GM12891 (cell line): ENCODE data around the gene ZNF664.

Experiments used
- DNase-seq: peaks from one replicate; pipeline ENCODE4 v3.0.0; 2011; ENCODE audit warnings: low spot score; ENCODE audit not compliant: insufficient read length
- FAIRE-seq: peaks from 2 replicates; lab custom pipeline; 2011; peaks lifted over from hg19 to GRCh38; lab: Jason Lieb, UNC
- PAX5 ChIP-seq: IDR thresholded peaks from 2 replicates; pipeline ENCODE4 v1.6.1; 2011; ENCODE audit warnings: low read length, moderate library complexity, mild to moderate bottlenecking; ENCODE audit not compliant: insufficient read depth, severe bottlenecking
- POLR2A ChIP-seq: IDR thresholded peaks from 2 replicates; pipeline ENCODE4 v1.6.1; 2011; ENCODE audit warnings: low read depth, low read length, control low read depth
- POLR2AphosphoS5 ChIP-seq: IDR thresholded peaks from 2 replicates; pipeline ENCODE4 v1.6.1; 2011; ENCODE audit warnings: low read depth, low read length, control low read depth
- POU2F2 ChIP-seq: IDR thresholded peaks from 2 replicates; pipeline ENCODE4 v1.6.1; 2011; ENCODE audit warnings: low read depth, mild to moderate bottlenecking, control low read depth, low read length, moderate library complexity
- SPI1 ChIP-seq: IDR thresholded peaks from 2 replicates; pipeline ENCODE4 v1.6.1; 2011; ENCODE audit warnings: low read depth, low read length, control low read depth
- TAF1 ChIP-seq: IDR thresholded peaks from 2 replicates; pipeline ENCODE4 v1.6.1; 2011; ENCODE audit warnings: low read depth, low read length, control low read depth

ZNF664 gene

DNA sequence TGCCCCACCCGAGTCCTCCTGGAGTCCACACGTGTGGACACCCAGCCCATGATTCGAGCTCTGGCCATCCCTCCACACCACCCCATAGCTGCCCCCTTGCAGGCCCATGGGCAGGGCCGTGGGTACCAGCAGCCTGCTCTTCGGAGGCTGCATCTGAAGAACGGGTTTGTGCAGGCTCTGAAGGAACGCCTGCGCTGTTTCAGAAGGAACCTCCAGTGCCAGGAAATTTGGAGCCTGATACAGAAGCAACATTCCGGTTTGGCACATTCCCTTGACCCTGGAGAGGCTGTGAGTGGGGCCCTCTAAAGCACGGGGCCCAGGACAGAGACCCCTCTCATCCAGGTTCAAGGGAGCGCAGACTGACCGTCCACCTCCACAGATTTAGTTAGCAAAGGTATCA is 57.0 kb downstream of the ZNF664 start:
- TF ChIP-seq POLR2A (no peak), POLR2AphosphoS5 (no peak), PAX5 (no peak), POU2F2 (no peak), SPI1 (no peak), TAF1 (no peak)
- FAIRE-seq (no peak), DNase-seq (no peak)

DNA sequence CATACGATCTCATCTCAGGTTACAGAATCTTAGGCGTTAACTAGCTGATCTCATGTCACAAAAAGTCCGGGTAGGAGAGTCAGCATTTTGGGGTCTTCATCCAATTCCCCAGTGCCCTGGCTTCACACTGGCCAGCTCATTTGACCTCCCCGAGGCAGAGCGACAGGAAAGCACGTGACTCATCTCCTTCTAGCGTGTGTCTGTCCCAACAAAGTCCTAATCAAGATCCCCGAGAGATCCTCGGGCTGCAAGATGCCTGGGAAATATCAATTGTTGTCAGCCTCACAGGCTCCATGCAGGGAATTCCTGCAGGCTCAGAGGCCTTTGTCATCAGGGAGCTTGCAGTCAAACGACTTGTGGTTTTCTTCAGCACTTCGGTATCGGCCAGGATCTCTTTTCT is 57.5 kb downstream of the ZNF664 start:
- TF ChIP-seq POLR2A, result no peak
- TF ChIP-seq SPI1, result no peak
- no peak for TF ChIP-seq POU2F2
- no peak for TF ChIP-seq PAX5
- FAIRE-seq, result no peak
- no peak for DNase-seq

DNA sequence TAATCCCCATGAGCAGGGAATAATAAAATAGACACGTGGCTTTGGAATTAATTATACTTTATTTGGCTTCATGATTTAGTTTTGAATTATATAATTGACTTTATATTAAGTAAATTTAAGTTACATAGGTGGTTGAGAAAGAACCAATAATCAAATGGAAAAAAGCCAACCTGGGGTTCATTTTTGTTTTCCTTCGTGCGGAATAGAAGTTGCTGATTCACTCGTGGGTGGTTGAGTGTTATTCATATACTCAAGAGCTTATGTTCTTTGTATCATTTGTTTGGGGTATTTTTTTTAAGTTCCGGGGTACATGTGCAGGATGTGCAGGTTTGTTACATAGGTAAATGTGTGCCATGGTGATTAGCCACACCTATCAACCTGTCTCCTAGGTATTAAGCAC is 58.0 kb downstream of the ZNF664 start:
- TF ChIP-seq POLR2AphosphoS5, result no peak
- no peak for TF ChIP-seq POLR2A
- TF ChIP-seq PAX5, result no peak
- TF ChIP-seq TAF1, result no peak
- no peak for TF ChIP-seq POU2F2
- no peak for TF ChIP-seq SPI1
- DNase-seq, result no peak
- no peak for FAIRE-seq

DNA sequence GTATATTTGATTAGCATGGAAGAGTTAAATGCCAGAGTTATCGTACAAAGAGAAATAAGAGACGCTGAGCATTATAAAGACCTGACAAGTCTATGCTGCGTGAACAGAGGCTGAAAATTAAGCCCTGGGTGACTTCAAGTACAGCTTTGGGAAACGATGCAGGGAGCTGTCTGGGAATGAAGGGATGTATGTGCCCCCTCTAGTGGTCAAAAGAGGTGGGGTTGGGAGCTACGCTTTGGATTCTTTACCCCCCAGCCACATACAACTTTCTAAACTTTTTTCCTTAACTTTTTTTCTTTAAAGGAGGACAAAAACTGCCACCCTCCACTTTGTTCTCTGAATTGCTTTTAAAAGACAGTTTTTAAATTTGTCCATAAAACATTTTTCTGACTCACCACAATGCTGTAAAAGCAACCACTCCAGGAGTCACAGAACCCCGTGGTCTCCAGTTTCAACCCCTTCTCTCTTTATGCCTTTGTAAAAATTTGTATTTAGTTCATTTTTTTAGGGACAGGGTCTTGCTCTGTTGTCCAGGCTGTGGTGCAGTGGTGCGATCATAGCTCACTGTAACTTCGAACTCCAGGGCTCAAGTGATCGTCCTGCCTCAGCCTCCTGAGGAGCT is 59.4 kb downstream of the ZNF664 start:
- DNase-seq (no peak), FAIRE-seq (no peak)
- TF ChIP-seq POLR2A (no peak), POLR2AphosphoS5 (no peak), POU2F2 (no peak), PAX5 (no peak), TAF1 (no peak), SPI1 (no peak)

DNA sequence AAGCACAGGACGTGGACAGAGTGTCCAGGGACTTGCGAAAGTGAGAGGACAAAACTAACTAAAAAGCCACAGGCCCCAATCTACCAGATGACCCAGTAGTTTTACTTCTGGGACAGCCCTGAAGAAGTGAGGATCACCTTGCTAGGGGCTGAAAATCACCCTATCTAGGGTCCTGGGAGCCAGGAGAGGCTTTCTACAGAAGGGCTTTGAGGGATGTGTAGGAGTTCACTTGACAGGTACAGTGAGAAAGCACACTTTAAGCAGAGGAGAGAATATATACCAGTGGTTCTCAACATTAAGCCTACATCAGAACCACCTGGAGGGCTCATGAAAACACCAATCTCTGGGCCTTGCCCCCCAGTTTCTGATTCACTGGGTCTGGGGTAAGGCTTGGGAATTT is 60.8 kb downstream of the ZNF664 start:
- TF ChIP-seq TAF1, result no peak
- TF ChIP-seq POU2F2, result no peak
- TF ChIP-seq POLR2AphosphoS5, result no peak
- no peak for TF ChIP-seq SPI1
- no peak for TF ChIP-seq POLR2A
- TF ChIP-seq PAX5, result no peak
- no peak for DNase-seq
- FAIRE-seq, result no peak

DNA sequence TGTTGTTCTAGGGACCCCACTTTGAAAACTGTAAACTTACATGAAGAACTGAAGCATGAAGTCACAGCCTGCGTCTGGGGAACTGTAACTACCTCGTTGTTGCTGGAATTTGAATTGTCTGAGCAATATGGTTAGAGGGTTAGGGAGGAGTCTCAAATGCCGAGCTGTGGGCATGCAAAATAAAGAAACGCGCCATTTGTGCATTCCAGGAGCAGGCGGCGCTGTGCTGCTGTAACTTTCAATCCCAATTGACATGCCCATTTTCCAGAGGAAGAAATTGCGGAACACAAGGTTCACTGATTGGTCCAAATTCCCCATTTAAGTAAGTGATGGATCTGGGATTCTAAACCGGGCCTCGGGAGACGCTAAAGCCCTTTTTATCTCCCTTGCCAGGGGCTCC is 61.3 kb downstream of the ZNF664 start:
- DNase-seq (no peak), FAIRE-seq (no peak)
- no peak for TF ChIP-seq PAX5
- TF ChIP-seq POLR2AphosphoS5, result no peak
- TF ChIP-seq POLR2A, result no peak
- TF ChIP-seq POU2F2, result no peak
- no peak for TF ChIP-seq SPI1
- TF ChIP-seq TAF1, result no peak

DNA sequence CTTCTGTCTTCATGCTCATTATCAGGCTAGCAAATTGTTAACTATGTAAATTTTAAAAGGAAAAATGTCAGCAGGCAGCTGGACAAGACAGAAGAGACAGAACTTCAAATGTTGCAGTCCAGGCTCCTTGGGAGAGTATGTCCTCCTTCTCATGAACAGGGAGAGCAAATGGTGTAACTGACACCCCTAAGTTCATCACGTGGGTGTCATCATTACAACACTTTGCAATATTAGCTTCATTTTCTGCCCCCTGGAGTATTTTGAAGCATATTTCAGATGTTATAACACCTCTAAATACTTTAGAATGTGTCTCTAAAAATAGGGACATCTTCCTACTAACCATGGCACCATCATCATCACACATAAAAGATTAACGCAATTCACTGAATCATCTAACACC is 62.1 kb downstream of the ZNF664 start:
- TF ChIP-seq SPI1 (no peak), TAF1 (no peak), POU2F2 (no peak), POLR2AphosphoS5 (no peak), PAX5 (no peak), POLR2A (no peak)
- FAIRE-seq (no peak), DNase-seq (no peak)

DNA sequence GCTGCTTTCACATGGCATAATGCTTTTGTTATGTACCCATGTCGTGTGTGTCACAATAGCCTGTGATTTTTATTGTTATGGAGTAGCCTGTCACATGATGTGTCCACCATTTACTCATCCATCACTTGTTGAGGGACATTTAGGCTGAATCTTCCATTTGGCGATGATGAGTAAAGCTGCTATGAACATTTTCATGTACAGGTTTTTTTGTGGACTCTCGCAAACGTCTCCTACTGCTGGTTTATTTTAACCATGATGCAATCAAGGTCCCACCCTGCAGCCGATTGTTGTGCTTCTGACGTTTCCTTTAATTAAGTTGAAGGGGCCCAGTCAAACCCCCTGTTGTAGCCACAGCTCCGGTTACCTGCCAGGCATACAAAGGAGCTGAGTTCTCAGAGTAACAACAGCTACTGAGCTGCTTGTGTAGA is 63.2 kb downstream of the ZNF664 start:
- no peak for DNase-seq
- peak; percentile 59 for FAIRE-seq
- TF ChIP-seq POU2F2 (no peak), POLR2AphosphoS5 (no peak), POLR2A (no peak), PAX5 (no peak), SPI1 (no peak), TAF1 (no peak)

DNA sequence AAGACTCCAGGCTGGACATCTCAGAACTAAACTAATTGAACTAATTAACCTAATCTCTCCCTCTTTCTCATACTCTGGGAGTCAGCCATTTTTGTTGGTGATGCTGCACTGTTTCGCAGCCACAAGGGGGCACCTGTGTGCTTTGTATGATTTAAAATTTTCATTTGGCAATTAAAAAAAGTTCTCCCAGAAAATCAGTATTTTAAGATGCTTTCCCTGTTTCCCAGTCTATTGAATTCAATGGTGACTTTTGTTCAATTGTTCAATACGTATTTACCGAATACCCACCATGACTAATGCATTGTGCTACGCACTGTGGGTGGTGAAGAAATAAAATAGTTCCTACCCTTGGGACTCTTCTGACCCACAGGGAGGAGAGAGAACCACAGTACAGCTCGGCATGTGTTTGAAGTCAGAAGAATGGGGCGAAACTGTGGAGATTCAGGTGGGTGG is 63.7 kb downstream of the ZNF664 start:
- FAIRE-seq (peak; percentile 83), DNase-seq (peak; percentile 45)
- TF ChIP-seq PAX5 (no peak), SPI1 (no peak), POLR2A (no peak), POU2F2 (no peak), POLR2AphosphoS5 (no peak), TAF1 (no peak)

DNA sequence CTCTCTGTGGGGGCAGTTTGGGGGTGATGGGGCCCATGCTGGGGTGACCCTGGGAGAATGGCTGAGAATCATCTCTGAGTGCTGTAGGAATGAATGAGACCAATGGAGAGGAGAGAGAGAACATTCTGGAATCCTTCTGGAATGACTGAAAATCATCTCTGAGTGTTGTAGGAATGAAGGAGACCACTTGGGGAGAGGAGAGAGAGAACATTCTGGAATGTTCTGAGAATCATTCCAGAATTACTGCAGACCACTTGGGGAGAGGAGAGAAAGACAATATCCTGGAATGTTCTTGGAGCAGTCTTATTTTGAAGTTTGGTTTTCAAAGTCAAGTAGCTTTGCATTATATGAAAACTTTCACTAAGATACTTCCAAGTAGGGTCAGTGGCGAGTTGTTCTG is 64.3 kb downstream of the ZNF664 start:
- no peak for DNase-seq
- TF ChIP-seq PAX5 (no peak), SPI1 (no peak), POLR2A (no peak), POLR2AphosphoS5 (no peak), POU2F2 (no peak), TAF1 (no peak)
- FAIRE-seq, result no peak
